Left lung (tissue), 14 donors: ENCODE results near the gene RPL26. TPM values are rescaled to one million over a fixed set of nuclear protein-coding genes. Genes with fewer than 3 reads are reported as not detected.

ENCODE experiments used
- ATAC-seq: fragments of 200-7000 bp; cut with Tn5 transposase; one replicate; pipeline ENCODE4 v1.9.1; 2020; ENCODE audit warnings: moderate library complexity
- DNase-seq, 4 donors: peaks; one replicate each; pipeline ENCODE4 v3.0.0-alpha.2; 2013 to 2020
- H3K27ac ChIP-seq, 2 donors: fragments of 200-600 bp; sonication (generic) in 1 of 2; one replicate each; pipeline versions ENCODE4 v1.5.0 to v1.8.0; 2020 to 2021
- H3K27me3 ChIP-seq, 2 donors: fragments of 200-600 bp; sonication (generic) in 1 of 2; one replicate each; pipeline versions ENCODE4 v1.5.0 to v1.8.0; 2020 to 2021
- H3K36me3 ChIP-seq, 2 donors: fragments of 200-600 bp; sonication (generic) in 1 of 2; one replicate each; pipeline versions ENCODE4 v1.5.0 to v1.8.0; 2020 to 2021
- H3K4me1 ChIP-seq, 2 donors: fragments of 200-600 bp; one replicate each; pipeline ENCODE4 v1.8.0; 2021
- H3K4me3 ChIP-seq, 2 donors: fragments of 200-600 bp; sonication (generic) in 1 of 2; one replicate each; pipeline versions ENCODE4 v1.5.0 to v1.8.0; 2020 to 2021; ENCODE audit warnings: mild to moderate bottlenecking in 1 of 2
- H3K9me3 ChIP-seq, 2 donors: fragments of 200-600 bp; sonication (generic) in 1 of 2; one replicate each; pipeline versions ENCODE4 v1.5.0 to v1.8.0; 2020 to 2021
- CTCF ChIP-seq, 2 donors: fragments of 200-600 bp; sonication (generic) in 1 of 2; IDR thresholded peaks; one replicate each; pipeline versions ENCODE4 v1.5.0 to v1.8.0; 2021; ENCODE audit warnings: antibody characterized with exemption in 2 of 2
- intact Hi-C, 2 donors: fragments of 100-400 bp; cut with DNase I; formaldehyde crosslinking; loops; one replicate each; pipeline versions ENCODE4 v1.11.2 to v1.14.2; 2022
- long read RNA-seq, 12 donors: library from polyadenylated mRNA in 2 of 12; unstranded in 2 of 12; transcript quantifications; one replicate each; pipeline ENCODE4 v2.0.0 and lab custom pipeline, GENCODE V29; 2019 to 2026
- polyA plus RNA-seq, 6 donors: library from polyadenylated mRNA; unstranded; fragments of 120-200 nt; gene quantifications; one replicate each; pipeline ENCODE4 v1.2.1, GENCODE V29; 2013; ENCODE audit not compliant: insufficient read length in 6 of 6
- total RNA-seq, 2 donors: library from RNA; stranded (reverse); fragmentation: NEBNext Ultra II Directional; extraction: Animal tissue kit (Norgen Biotek cat#: 25700); gene quantifications; one replicate each; pipeline ENCODE4 v1.2.1, GENCODE V29; 2021
- donor health status: DM: no; HTN: yes; CAD: no.
- donor health status: DM: no; HTN: no; CAD: no.

RPL26 gene
- total RNA-seq (1,000 to 10,000 TPM; 1,094 to 1,210 TPM), polyA plus RNA-seq (1,000 to 10,000 TPM; 2,596 to 3,628 (median 3,265) TPM)
- long read RNA-seq, donor 1, transcript RPL26-214 (4 exons, 528 nt): major isoform, 2,657 of 3,646 reads
- long read RNA-seq, donor 1, transcript RPL26-204 (3 exons, 1,002 nt): minor isoform, 117 of 3,646 reads
- long read RNA-seq, donor 1, transcript RPL26-202 (2 exons, 456 nt): minor isoform, 97 of 3,646 reads
- long read RNA-seq, donor 1, transcript RPL26-203 (2 exons, 569 nt): minor isoform, 21 of 3,646 reads
- long read RNA-seq, donor 1, partial matches to known transcripts: 630 of 3,646 reads
- long read RNA-seq, donor 1, other reads (novel, unspliced or antisense): 102 of 3,646 reads
- long read RNA-seq, donor 2, transcript RPL26-203 (2 exons, 569 nt): minor isoform, 24 of 2,839 reads
- long read RNA-seq, donor 2, transcript RPL26-214 (4 exons, 528 nt): major isoform, 1,746 of 2,839 reads
- long read RNA-seq, donor 2, transcript RPL26-202 (2 exons, 456 nt): minor isoform, 152 of 2,839 reads
- long read RNA-seq, donor 2, transcript RPL26-204 (3 exons, 1,002 nt): minor isoform, 81 of 2,839 reads
- long read RNA-seq, donor 2, partial matches to known transcripts: 683 of 2,839 reads
- long read RNA-seq, donor 2, other reads (novel, unspliced or antisense): 126 of 2,839 reads
- long read RNA-seq, donor 3, transcript RPL26-214 (4 exons, 528 nt): major isoform, 2,113 of 2,804 reads
- long read RNA-seq, donor 3, transcript RPL26-204 (3 exons, 1,002 nt): minor isoform, 56 of 2,804 reads
- long read RNA-seq, donor 3, transcript RPL26-202 (2 exons, 456 nt): minor isoform, 92 of 2,804 reads
- long read RNA-seq, donor 3, transcript RPL26-203 (2 exons, 569 nt): minor isoform, 16 of 2,804 reads
- long read RNA-seq, donor 3, partial matches to known transcripts: 411 of 2,804 reads
- long read RNA-seq, donor 3, other reads (novel, unspliced or antisense): 99 of 2,804 reads
- long read RNA-seq, donor 4, transcript RPL26-209 (4 exons, 870 nt): minor isoform, 6 of 1,429 reads
- long read RNA-seq, donor 4, transcript RPL26-214 (4 exons, 528 nt): major isoform, 1,283 of 1,429 reads
- long read RNA-seq, donor 4, partial matches to known transcripts: 75 of 1,429 reads
- long read RNA-seq, donor 4, other reads (novel, unspliced or antisense): 64 of 1,429 reads
- long read RNA-seq, donor 5, transcript RPL26-204 (3 exons, 1,002 nt): minor isoform, 81 of 2,915 reads
- long read RNA-seq, donor 5, transcript RPL26-202 (2 exons, 456 nt): minor isoform, 91 of 2,915 reads
- long read RNA-seq, donor 5, transcript RPL26-203 (2 exons, 569 nt): minor isoform, 16 of 2,915 reads
- long read RNA-seq, donor 5, transcript RPL26-214 (4 exons, 528 nt): major isoform, 2,046 of 2,915 reads
- long read RNA-seq, donor 5, partial matches to known transcripts: 581 of 2,915 reads
- long read RNA-seq, donor 5, other reads (novel, unspliced or antisense): 79 of 2,915 reads
- long read RNA-seq, donor 6, transcript RPL26-204 (3 exons, 1,002 nt): minor isoform, 95 of 4,465 reads
- long read RNA-seq, donor 6, transcript RPL26-214 (4 exons, 528 nt): major isoform, 3,187 of 4,465 reads
- long read RNA-seq, donor 6, transcript RPL26-203 (2 exons, 569 nt): minor isoform, 27 of 4,465 reads
- long read RNA-seq, donor 6, transcript RPL26-202 (2 exons, 456 nt): minor isoform, 182 of 4,465 reads
- long read RNA-seq, donor 6, partial matches to known transcripts: 847 of 4,465 reads
- long read RNA-seq, donor 6, other reads (novel, unspliced or antisense): 100 of 4,465 reads
- long read RNA-seq, donor 7, transcript RPL26-204 (3 exons, 1,002 nt): minor isoform, 39 of 2,442 reads
- long read RNA-seq, donor 7, transcript RPL26-202 (2 exons, 456 nt): minor isoform, 68 of 2,442 reads
- long read RNA-seq, donor 7, transcript RPL26-214 (4 exons, 528 nt): major isoform, 1,533 of 2,442 reads
- long read RNA-seq, donor 7, transcript RPL26-203 (2 exons, 569 nt): minor isoform, 23 of 2,442 reads
- long read RNA-seq, donor 7, partial matches to known transcripts: 674 of 2,442 reads
- long read RNA-seq, donor 7, other reads (novel, unspliced or antisense): 88 of 2,442 reads
- long read RNA-seq, donor 8, transcript RPL26-214 (4 exons, 528 nt): major isoform, 1,041 of 1,427 reads
- long read RNA-seq, donor 8, transcript RPL26-202 (2 exons, 456 nt): minor isoform, 19 of 1,427 reads
- long read RNA-seq, donor 8, transcript RPL26-209 (4 exons, 870 nt): minor isoform, 8 of 1,427 reads
- long read RNA-seq, donor 8, transcript RPL26-204 (3 exons, 1,002 nt): minor isoform, 42 of 1,427 reads
- long read RNA-seq, donor 8, partial matches to known transcripts: 255 of 1,427 reads
- long read RNA-seq, donor 8, other reads (novel, unspliced or antisense): 50 of 1,427 reads
- long read RNA-seq, donor 9, transcript RPL26-214 (4 exons, 528 nt): major isoform, 20 of 23 reads
- long read RNA-seq, donor 9, partial matches to known transcripts: 0 of 23 reads
- long read RNA-seq, donor 9, other reads (novel, unspliced or antisense): 0 of 23 reads
- long read RNA-seq, donor 10, transcript RPL26-209 (4 exons, 870 nt): minor isoform, 6 of 897 reads
- long read RNA-seq, donor 10, transcript RPL26-214 (4 exons, 528 nt): major isoform, 788 of 897 reads
- long read RNA-seq, donor 10, partial matches to known transcripts: 57 of 897 reads
- long read RNA-seq, donor 10, other reads (novel, unspliced or antisense): 44 of 897 reads
- long read RNA-seq, donor 11: 0 reads
- long read RNA-seq, donor 12, transcript RPL26-214 (4 exons, 528 nt): major isoform, 1,235 of 1,681 reads
- long read RNA-seq, donor 12, transcript RPL26-202 (2 exons, 456 nt): minor isoform, 32 of 1,681 reads
- long read RNA-seq, donor 12, transcript RPL26-204 (3 exons, 1,002 nt): minor isoform, 37 of 1,681 reads
- long read RNA-seq, donor 12, transcript RPL26-203 (2 exons, 569 nt): minor isoform, 11 of 1,681 reads
- long read RNA-seq, donor 12, partial matches to known transcripts: 309 of 1,681 reads
- long read RNA-seq, donor 12, other reads (novel, unspliced or antisense): 45 of 1,681 reads

- Histone ChIP-seq H3K27me3 (no peaks in the 10 kb centered on the region), H3K4me3 (peak within 1 kb of the TSS; percentile 72 to 78), H3K9me3 (no peaks in the 10 kb centered on the region), H3K27ac (peak within 1 kb of the TSS; percentile 85 to 93), H3K36me3 (peaks cover 3 to 38% of the 10 kb centered on the region in 2 donors), H3K4me1 (peaks cover 33 to 60% of the 10 kb centered on the region in 2 donors)
- ATAC-seq: peak; percentile 97
- DNase-seq: peak; percentile 96 to 99 (median 97)
- intact Hi-C loops: no loop called here
- TF ChIP-seq CTCF (IDR thresholded peaks at IDR 0.05): peak; percentile 99 to 100
Measured at GRCh38 chr17:8383143-8383822, at the start of gene RPL26. Gene RPL26, minus strand, starts transcription at chr17:8383193. Its CDS starts 883 bp downstream, at chr17:8382310.

- H3K4me3 ChIP-seq: no peak overlapping the region
- H3K4me1 ChIP-seq: no peaks in the 10 kb centered on the region
- intact Hi-C loops: no loop called here
- ATAC-seq: no peak
- TF ChIP-seq CTCF (IDR thresholded peaks at IDR 0.05): no peak
- no peaks in the 10 kb centered on the region for H3K36me3 ChIP-seq
- no peaks in the 10 kb centered on the region for H3K27me3 ChIP-seq
- no peaks in the 10 kb centered on the region for H3K9me3 ChIP-seq
- peak overlapping the region; percentile 13 to 55 for H3K27ac ChIP-seq
- DNase-seq: no peak
Measured at GRCh38 chr17:8430966-8431365, 48.0 kb upstream of the RPL26 start.

- ATAC-seq: no peak
Measured at GRCh38 chr17:8426802-8427201, 43.8 kb upstream of the RPL26 start.

More at GRCh38 chr17:8426802-8427201, 43.8 kb upstream of the RPL26 start:
- DNase-seq: no peak
- TF ChIP-seq CTCF (IDR thresholded peaks at IDR 0.05): no peak
- H3K36me3 ChIP-seq: no peaks in the 10 kb centered on the region
- no peak overlapping the region for H3K27ac ChIP-seq
- no peaks in the 10 kb centered on the region for H3K27me3 ChIP-seq
- intact Hi-C loops: no loop called here
- no peaks in the 10 kb centered on the region for H3K9me3 ChIP-seq
- no peak overlapping the region for H3K4me3 ChIP-seq
- peaks cover 0 to under 1% of the 10 kb centered on the region in 2 donors for H3K4me1 ChIP-seq
